Immature natural killer cell (primary cell): ENCODE data around the gene TAF1D. TPM values are rescaled to one million over a fixed set of nuclear protein-coding genes. Genes with fewer than 3 reads are reported as not detected.
A peak's percentile ranks its signal among the peaks of the same experiment; 100 is the strongest.

Experiments
- DNase-seq, 3 donors: peaks; one replicate each; pipeline ENCODE4 v3.0.0; 2022; ENCODE audit warnings: mixed read lengths in 1 of 3
- H3K27ac Mint-ChIP-seq, 6 donors: one replicate each; pipeline ENCODE4 v1.8.0; 2020; ENCODE audit warnings: mixed read lengths in 6 of 6, mild to moderate bottlenecking in 5 of 6, inconsistent platforms in 4 of 6, moderate library complexity in 3 of 6
- H3K27me3 Mint-ChIP-seq, 3 donors: one replicate each; pipeline ENCODE4 v1.8.0; 2020 to 2021; ENCODE audit warnings: low read depth in 3 of 3, mild to moderate bottlenecking in 3 of 3, mixed read lengths in 3 of 3, moderate library complexity in 3 of 3, inconsistent platforms in 1 of 3
- H3K36me3 Mint-ChIP-seq, 3 donors: one replicate each; pipeline ENCODE4 v1.8.0; 2020; ENCODE audit warnings: mixed read lengths in 3 of 3, inconsistent platforms in 2 of 3, mild to moderate bottlenecking in 2 of 3
- H3K4me1 Mint-ChIP-seq, 2 donors: one replicate each; pipeline ENCODE4 v1.8.0; 2020; ENCODE audit warnings: inconsistent platforms in 2 of 2, mild to moderate bottlenecking in 2 of 2, mixed read lengths in 2 of 2, moderate library complexity in 1 of 2
- H3K4me3 Mint-ChIP-seq, 5 donors: one replicate each; pipeline ENCODE4 v1.8.0; 2020; ENCODE audit warnings: mild to moderate bottlenecking in 5 of 5, mixed read lengths in 5 of 5, inconsistent platforms in 3 of 5, moderate library complexity in 3 of 5
- H3K9me3 Mint-ChIP-seq, 6 donors: one replicate each; pipeline ENCODE4 v1.8.0; 2020; ENCODE audit warnings: mild to moderate bottlenecking in 6 of 6, mixed read lengths in 6 of 6, inconsistent platforms in 4 of 6, moderate library complexity in 3 of 6
- polyA plus RNA-seq, 3 donors: library from polyadenylated mRNA; unstranded; fragments of 300-500 nt; fragmentation: Illumina TruSeq; gene quantifications; one replicate each; pipeline ENCODE4 v1.2.3, GENCODE V29; 2021

The TAF1D gene
- polyA plus RNA-seq, 3 donors from 2014 or later = 10.3 to 21.3 (median 16.2) TPM

- Mint-ChIP-seq H3K9me3 (no peaks in the 10 kb centered on the region), H3K27ac (peak overlapping the region in 4 of 6 donors; percentile 27 to 72 (median 57)), H3K27me3 (peaks cover 0 to 3% (median 0%) of the 10 kb centered on the region in 3 donors), H3K36me3 (peaks cover 11 to 47% (median 19%) of the 10 kb centered on the region in 3 donors), H3K4me1 (peaks cover 2 to 19% of the 10 kb centered on the region in 2 donors), H3K4me3 (no peak overlapping the region)
- DNase-seq = no peak
These were observed 12.5 kb downstream of the TAF1D start for GRCh38 chr11:93728792-93729128.

GRCh38 chr11:93727985-93728791 lies 13.1 kb downstream of the TAF1D start:
- Mint-ChIP-seq H3K9me3 (no peaks in the 10 kb centered on the region), H3K4me1 (peaks cover 1 to 14% of the 10 kb centered on the region in 2 donors), H3K4me3 (no peak overlapping the region), H3K36me3 (peaks cover 10 to 45% (median 17%) of the 10 kb centered on the region in 3 donors), H3K27ac (peak overlapping the region in 4 of 6 donors; percentile 34 to 77 (median 68)), H3K27me3 (peaks cover 0 to 3% (median 0%) of the 10 kb centered on the region in 3 donors)
- DNase-seq = no peak

- peaks cover 0 to 2% (median 0%) of the 10 kb centered on the region in 3 donors for H3K27me3 Mint-ChIP-seq
- H3K4me3 Mint-ChIP-seq = no peak overlapping the region
- H3K9me3 Mint-ChIP-seq = no peaks in the 10 kb centered on the region
- H3K27ac Mint-ChIP-seq = peak overlapping the region in 1 of 6 donors; percentile 49
- no peak for DNase-seq
- peaks cover 0 to 4% of the 10 kb centered on the region in 2 donors for H3K4me1 Mint-ChIP-seq
- H3K36me3 Mint-ChIP-seq = peaks cover 8 to 24% (median 15%) of the 10 kb centered on the region in 3 donors
These were observed 17.2 kb downstream of the TAF1D start for GRCh38 chr11:93724089-93724488.

GRCh38 chr11:93720522-93720921 lies 20.8 kb downstream of the TAF1D start:
- no peak for DNase-seq
- Mint-ChIP-seq H3K4me1 (peaks cover 13 to 18% of the 10 kb centered on the region in 2 donors), H3K4me3 (no peak overlapping the region), H3K27ac (no peak overlapping the region), H3K36me3 (peaks cover 6 to 22% (median 20%) of the 10 kb centered on the region in 3 donors), H3K27me3 (no peaks in the 10 kb centered on the region), H3K9me3 (no peaks in the 10 kb centered on the region)

GRCh38 chr11:93719310-93719709 lies 22.0 kb downstream of the TAF1D start:
- Mint-ChIP-seq H3K36me3 (peaks cover 10 to 28% (median 21%) of the 10 kb centered on the region in 3 donors), H3K27ac (no peak overlapping the region), H3K27me3 (no peaks in the 10 kb centered on the region), H3K9me3 (no peaks in the 10 kb centered on the region), H3K4me1 (peaks cover 13 to 18% of the 10 kb centered on the region in 2 donors), H3K4me3 (no peak overlapping the region)
- no peak for DNase-seq

GRCh38 chr11:93718057-93718563 lies 23.2 kb downstream of the TAF1D start:
- Mint-ChIP-seq H3K4me3 (peak overlapping the region; percentile 39 to 80 (median 53)), H3K9me3 (no peaks in the 10 kb centered on the region), H3K27me3 (no peaks in the 10 kb centered on the region), H3K36me3 (peaks cover 18 to 39% (median 29%) of the 10 kb centered on the region in 3 donors), H3K27ac (peak overlapping the region; percentile 15 to 79 (median 74)), H3K4me1 (peaks cover 13 to 18% of the 10 kb centered on the region in 2 donors)
- peak in 2 of 3 donors; percentile 12 to 19 for DNase-seq

GRCh38 chr11:93717501-93717900 lies 23.8 kb downstream of the TAF1D start:
- H3K27ac Mint-ChIP-seq = peak overlapping the region in 4 of 6 donors; percentile 59 to 77 (median 73)
- H3K27me3 Mint-ChIP-seq = no peaks in the 10 kb centered on the region
- H3K36me3 Mint-ChIP-seq = peaks cover 24 to 41% (median 35%) of the 10 kb centered on the region in 3 donors
- H3K4me1 Mint-ChIP-seq = peaks cover 13 to 18% of the 10 kb centered on the region in 2 donors
- no peaks in the 10 kb centered on the region for H3K9me3 Mint-ChIP-seq
- DNase-seq = no peak
- no peak overlapping the region for H3K4me3 Mint-ChIP-seq

- Mint-ChIP-seq H3K4me1 (peaks cover 13 to 18% of the 10 kb centered on the region in 2 donors), H3K27ac (peak overlapping the region in 1 of 6 donors; percentile 15), H3K36me3 (peaks cover 31 to 48% (median 35%) of the 10 kb centered on the region in 3 donors), H3K27me3 (peaks cover 0 to 1% (median 0%) of the 10 kb centered on the region in 3 donors), H3K9me3 (peaks cover 0 to 5% (median 4%) of the 10 kb centered on the region in 6 donors), H3K4me3 (no peak overlapping the region)
- DNase-seq = no peak
These were observed 25.4 kb downstream of the TAF1D start for GRCh38 chr11:93715797-93716396.

- peaks cover 61 to 77% (median 63%) of the 10 kb centered on the region in 3 donors for H3K36me3 Mint-ChIP-seq
- H3K27me3 Mint-ChIP-seq = peaks cover 0 to 1% (median 0%) of the 10 kb centered on the region in 3 donors
These were observed 28.6 kb downstream of the TAF1D start for GRCh38 chr11:93712678-93713077.

GRCh38 chr11:93710239-93710638 lies 31.1 kb downstream of the TAF1D start:
- Mint-ChIP-seq H3K4me1 (no peaks in the 10 kb centered on the region), H3K27me3 (peaks cover 0 to 1% (median 0%) of the 10 kb centered on the region in 3 donors), H3K27ac (no peak overlapping the region), H3K36me3 (peaks cover 58 to 81% (median 68%) of the 10 kb centered on the region in 3 donors), H3K4me3 (no peak overlapping the region), H3K9me3 (peaks cover 0 to 17% (median 10%) of the 10 kb centered on the region in 6 donors)
- DNase-seq = no peak

More at GRCh38 chr11:93712678-93713077, 28.6 kb downstream of the TAF1D start:
- DNase-seq = no peak
- Mint-ChIP-seq H3K27ac (peak overlapping the region in 1 of 6 donors; percentile 13), H3K9me3 (peaks cover 0 to 17% (median 10%) of the 10 kb centered on the region in 6 donors), H3K4me3 (no peak overlapping the region), H3K4me1 (peaks cover 0 to 4% of the 10 kb centered on the region in 2 donors)

GRCh38 chr11:93704237-93704636 lies 37.1 kb downstream of the TAF1D start:
- Mint-ChIP-seq H3K9me3 (no peaks in the 10 kb centered on the region), H3K27ac (no peak overlapping the region), H3K36me3 (peaks cover 42 to 55% (median 45%) of the 10 kb centered on the region in 3 donors), H3K27me3 (no peaks in the 10 kb centered on the region), H3K4me3 (no peak overlapping the region), H3K4me1 (no peaks in the 10 kb centered on the region)
- no peak for DNase-seq

- Mint-ChIP-seq H3K4me1 (no peaks in the 10 kb centered on the region), H3K27me3 (no peaks in the 10 kb centered on the region), H3K9me3 (no peaks in the 10 kb centered on the region), H3K4me3 (no peak overlapping the region), H3K36me3 (peaks cover 40 to 60% (median 49%) of the 10 kb centered on the region in 3 donors), H3K27ac (no peak overlapping the region)
- no peak for DNase-seq
These were observed 40.5 kb downstream of the TAF1D start for GRCh38 chr11:93700830-93701229.

GRCh38 chr11:93697611-93698010 lies 43.7 kb downstream of the TAF1D start:
- H3K4me1 Mint-ChIP-seq = no peaks in the 10 kb centered on the region
- DNase-seq = no peak
- no peaks in the 10 kb centered on the region for H3K9me3 Mint-ChIP-seq
- no peaks in the 10 kb centered on the region for H3K27me3 Mint-ChIP-seq
- peaks cover 36 to 59% (median 44%) of the 10 kb centered on the region in 3 donors for H3K36me3 Mint-ChIP-seq
- no peak overlapping the region for H3K4me3 Mint-ChIP-seq
- no peak overlapping the region for H3K27ac Mint-ChIP-seq

- Mint-ChIP-seq H3K27me3 (peaks cover 0 to 1% (median 0%) of the 10 kb centered on the region in 3 donors), H3K4me3 (no peak overlapping the region), H3K4me1 (no peaks in the 10 kb centered on the region), H3K36me3 (peaks cover 38 to 63% (median 40%) of the 10 kb centered on the region in 3 donors), H3K9me3 (no peaks in the 10 kb centered on the region), H3K27ac (no peak overlapping the region)
- no peak for DNase-seq
These were observed 46.7 kb downstream of the TAF1D start for GRCh38 chr11:93694557-93694956.
